ENCODE measurements around the gene SPINT1.
A peak's percentile ranks its signal among the peaks of the same experiment; 100 is the strongest.

Gene SPINT1

GRCh38 chr15:40828447-40829036 is 15.3 kb upstream of the SPINT1 start, which contains the start of gene PPP1R14D:
Gene PPP1R14D, minus strand, starts transcription at chr15:40828708. Its CDS starts 67 bp downstream, at chr15:40828641.
- DNase-seq (ENCODE audit: low read depth): no peak

- no peak for DNase-seq (ENCODE audit: low read depth)
Measured at GRCh38 chr15:40829115-40829514, 14.7 kb upstream of the SPINT1 start.

GRCh38 chr15:40830884-40831283 is 13.0 kb upstream of the SPINT1 start:
- no peak for DNase-seq (ENCODE audit: low read depth)

- DNase-seq (ENCODE audit: low read depth): no peak
Measured at GRCh38 chr15:40831861-40832260, 12.0 kb upstream of the SPINT1 start.

- no peak for DNase-seq (ENCODE audit: low read depth)
Measured at GRCh38 chr15:40832903-40833302, 10.9 kb upstream of the SPINT1 start.

GRCh38 chr15:40836020-40836419 is 7.8 kb upstream of the SPINT1 start:
- DNase-seq (ENCODE audit: low read depth): no peak

- no peak for DNase-seq (ENCODE audit: low read depth)
Measured at GRCh38 chr15:40838756-40839155, 5.1 kb upstream of the SPINT1 start.

- no peak for DNase-seq (ENCODE audit: low read depth)
Measured at GRCh38 chr15:40841741-40842140, 2.1 kb upstream of the SPINT1 start.

- DNase-seq (ENCODE audit: low read depth): no peak
Measured at GRCh38 chr15:40843261-40843884, 475 bp upstream of the SPINT1 start.

GRCh38 chr15:40844696-40845030 is 815 bp downstream of the SPINT1 start:
- DNase-seq (ENCODE audit: low read depth): peak; percentile 10

GRCh38 chr15:40845036-40845435 is 1.2 kb downstream of the SPINT1 start:
- no peak for DNase-seq (ENCODE audit: low read depth)

GRCh38 chr15:40845511-40846284 is 1.9 kb downstream of the SPINT1 start:
- DNase-seq (ENCODE audit: low read depth): no peak

- no peak for DNase-seq (ENCODE audit: low read depth)
Measured at GRCh38 chr15:40846841-40847222, 3.0 kb downstream of the SPINT1 start.

- no peak for DNase-seq (ENCODE audit: low read depth)
Measured at GRCh38 chr15:40847223-40847961, 3.5 kb downstream of the SPINT1 start.

- no peak for DNase-seq (ENCODE audit: low read depth)
Measured at GRCh38 chr15:40850576-40851112, 6.8 kb downstream of the SPINT1 start.

- no peak for DNase-seq (ENCODE audit: low read depth)
Measured at GRCh38 chr15:40852529-40852928, 8.7 kb downstream of the SPINT1 start.

- DNase-seq (ENCODE audit: low read depth): no peak
Measured at GRCh38 chr15:40853241-40853890, 9.5 kb downstream of the SPINT1 start.

- no peak for DNase-seq (ENCODE audit: low read depth)
Measured at GRCh38 chr15:40854161-40854560, 10.3 kb downstream of the SPINT1 start.

GRCh38 chr15:40855706-40856234 is 11.9 kb downstream of the SPINT1 start:
- no peak for DNase-seq (ENCODE audit: low read depth)

GRCh38 chr15:40856746-40857145 is 12.9 kb downstream of the SPINT1 start:
- no peak for DNase-seq (ENCODE audit: low read depth)

- peak; percentile 61 for DNase-seq (ENCODE audit: low read depth)
Measured at GRCh38 chr15:40857601-40858341, 13.9 kb downstream of the SPINT1 start.

Measured in stimulated activated CD8-positive, alpha-beta memory T cell treated with anti-CD3 and anti-CD28 coated beads, Interleukin-7, amount 100 ng/mL, for 24 hours (primary cell).